ENCODE data around the gene BLOC1S3.

GRCh38 chr19:45187421-45188100 is 9.0 kb downstream of the BLOC1S3 start:
- TF ChIP-seq PPARA (CRISPR knock-in tag; IDR thresholded peaks at IDR 0.05; ENCODE audit: borderline replicate concordance) (no peak), ZC3H10 (CRISPR knock-in tag; IDR thresholded peaks at IDR 0.05) (no peak), POU6F1 (CRISPR knock-in tag; IDR thresholded peaks at IDR 0.05; ENCODE audit: borderline replicate concordance, low read depth) (no peak), ZFP30 (CRISPR knock-in tag; IDR thresholded peaks at IDR 0.05) (no peak), ZNF565 (CRISPR knock-in tag; conservative IDR thresholded peaks at IDR 0.05; ENCODE audit: low read depth) (no peak), ZFP3 (CRISPR knock-in tag; IDR thresholded peaks at IDR 0.05) (no peak), ZNF8 (CRISPR knock-in tag; IDR thresholded peaks at IDR 0.05) (no peak), ARNTL (CRISPR knock-in tag; IDR thresholded peaks at IDR 0.05; ENCODE audit: borderline replicate concordance, low read depth) (no peak)
- TF ChIP-seq, protein P1, sequence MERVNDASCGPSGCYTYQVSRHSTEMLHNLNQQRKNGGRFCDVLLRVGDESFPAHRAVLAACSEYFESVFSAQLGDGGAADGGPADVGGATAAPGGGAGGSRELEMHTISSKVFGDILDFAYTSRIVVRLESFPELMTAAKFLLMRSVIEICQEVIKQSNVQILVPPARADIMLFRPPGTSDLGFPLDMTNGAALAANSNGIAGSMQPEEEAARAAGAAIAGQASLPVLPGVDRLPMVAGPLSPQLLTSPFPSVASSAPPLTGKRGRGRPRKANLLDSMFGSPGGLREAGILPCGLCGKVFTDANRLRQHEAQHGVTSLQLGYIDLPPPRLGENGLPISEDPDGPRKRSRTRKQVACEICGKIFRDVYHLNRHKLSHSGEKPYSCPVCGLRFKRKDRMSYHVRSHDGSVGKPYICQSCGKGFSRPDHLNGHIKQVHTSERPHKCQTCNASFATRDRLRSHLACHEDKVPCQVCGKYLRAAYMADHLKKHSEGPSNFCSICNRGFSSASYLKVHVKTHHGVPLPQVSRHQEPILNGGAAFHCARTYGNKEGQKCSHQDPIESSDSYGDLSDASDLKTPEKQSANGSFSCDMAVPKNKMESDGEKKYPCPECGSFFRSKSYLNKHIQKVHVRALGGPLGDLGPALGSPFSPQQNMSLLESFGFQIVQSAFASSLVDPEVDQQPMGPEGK (CRISPR knock-in tag; IDR thresholded peaks at IDR 0.05; ENCODE audit: borderline replicate concordance) = no peak
